GM18507 (cell line): Measurements from ENCODE around the gene UBN2.

Experiments used
- DNase-seq: peaks from one replicate; pipeline ENCODE4 v3.0.0; 2011; ENCODE audit warnings: low read depth; ENCODE audit not compliant: insufficient read length; ENCODE audit errors: extremely low spot score
- FAIRE-seq: peaks from 2 replicates; lab custom pipeline; 2011; peaks lifted over from hg19 to GRCh38; lab: Jason Lieb, UNC

The UBN2 gene

DNA sequence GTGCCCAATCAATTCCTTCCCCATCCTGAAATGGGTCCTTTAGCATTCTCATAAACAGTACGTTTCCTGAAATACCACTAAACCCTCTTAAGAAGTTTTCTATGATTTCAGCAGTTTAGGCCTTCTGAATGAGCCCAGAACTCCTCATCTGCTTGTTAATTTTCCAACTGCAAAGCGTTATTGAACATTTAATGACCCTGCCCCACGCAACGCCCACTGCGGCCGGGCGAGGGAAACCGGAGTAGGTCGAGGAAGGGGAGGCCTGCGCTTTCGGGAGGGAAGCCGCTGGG is 608 bp upstream of the UBN2 start:
- FAIRE-seq = no peak

DNA sequence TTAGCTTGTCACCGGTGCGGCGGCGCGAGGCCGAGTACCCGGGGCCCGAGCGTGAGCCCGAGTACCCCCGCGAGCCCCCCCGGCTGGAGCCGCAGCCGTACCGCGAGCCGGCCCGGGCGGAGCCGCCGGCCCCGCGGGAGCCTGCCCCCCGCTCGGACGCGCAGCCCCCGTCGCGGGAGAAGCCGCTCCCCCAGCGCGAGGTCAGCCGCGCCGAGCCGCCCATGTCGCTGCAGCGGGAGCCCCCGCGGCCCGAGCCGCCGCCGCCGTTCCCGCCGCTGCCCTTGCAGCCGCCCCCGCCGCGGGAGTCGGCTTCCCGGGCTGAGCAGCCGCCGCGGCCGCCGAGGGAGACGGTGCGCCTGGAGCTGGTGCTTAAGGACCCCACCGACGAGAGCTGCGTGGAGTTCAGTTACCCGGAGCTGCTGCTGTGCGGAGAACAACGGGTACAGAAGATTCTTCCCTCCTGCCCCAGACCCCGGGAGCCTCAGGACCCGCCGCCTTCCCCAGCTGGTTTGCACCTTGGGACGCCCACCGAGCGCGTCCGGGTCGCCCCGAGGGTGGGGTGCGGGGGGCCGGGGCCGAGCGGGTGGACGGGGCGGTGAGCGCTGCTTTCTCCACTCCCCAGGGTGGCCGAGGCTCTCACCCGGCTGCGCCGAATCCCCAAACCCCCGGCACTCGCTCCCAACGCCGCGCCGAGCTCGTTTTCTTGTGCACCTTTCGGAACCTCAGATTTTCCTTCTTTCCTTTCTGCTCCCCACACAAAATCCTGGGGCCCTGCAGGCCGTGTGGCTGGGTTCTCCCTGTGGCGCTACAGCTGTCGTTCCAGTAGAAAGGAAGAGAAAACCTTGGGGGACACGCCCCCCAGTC is 708 bp downstream of the UBN2 start:
- DNase-seq (no peak), FAIRE-seq (peak; percentile 54)

More for the DNA sequence above, 608 bp upstream of the UBN2 start:
- DNase-seq = no peak

DNA sequence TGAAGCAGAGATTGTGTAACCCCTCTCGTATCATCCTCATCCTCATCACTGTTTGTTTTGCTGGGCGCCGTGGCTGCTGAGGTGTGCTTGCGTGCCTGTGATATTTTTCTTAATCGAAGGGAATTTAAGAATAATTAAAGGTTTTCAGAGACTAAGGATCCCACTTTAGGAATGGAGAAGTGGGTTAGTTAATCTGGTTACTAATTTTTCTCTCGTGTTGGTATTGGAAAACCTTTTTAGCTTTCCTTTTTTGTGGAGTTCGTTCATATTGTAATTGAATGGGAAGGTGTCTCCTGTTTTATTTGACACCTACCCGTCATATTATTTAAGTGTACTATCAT is 1.3 kb downstream of the UBN2 start:
- no peak for DNase-seq
- no peak for FAIRE-seq

DNA sequence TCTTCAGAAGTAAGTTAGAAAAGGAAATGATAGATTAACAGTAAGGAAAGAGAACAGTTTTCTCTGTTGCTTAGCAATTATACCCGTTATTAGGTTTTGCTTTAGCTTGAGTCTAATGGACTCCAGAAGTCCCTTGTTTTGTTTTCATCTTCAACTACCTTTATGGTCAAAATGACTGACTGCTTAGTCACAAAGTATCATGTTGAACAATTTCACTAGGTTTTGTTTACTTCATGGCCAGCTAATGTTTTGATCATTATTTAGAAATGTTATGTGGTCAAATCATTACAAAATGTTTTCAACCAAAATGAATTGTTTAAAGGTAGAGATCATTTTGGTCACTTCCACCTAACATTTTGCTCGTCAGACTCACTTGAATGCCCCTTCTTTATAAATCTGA is 1.9 kb downstream of the UBN2 start:
- DNase-seq (no peak), FAIRE-seq (peak; percentile 69)

DNA sequence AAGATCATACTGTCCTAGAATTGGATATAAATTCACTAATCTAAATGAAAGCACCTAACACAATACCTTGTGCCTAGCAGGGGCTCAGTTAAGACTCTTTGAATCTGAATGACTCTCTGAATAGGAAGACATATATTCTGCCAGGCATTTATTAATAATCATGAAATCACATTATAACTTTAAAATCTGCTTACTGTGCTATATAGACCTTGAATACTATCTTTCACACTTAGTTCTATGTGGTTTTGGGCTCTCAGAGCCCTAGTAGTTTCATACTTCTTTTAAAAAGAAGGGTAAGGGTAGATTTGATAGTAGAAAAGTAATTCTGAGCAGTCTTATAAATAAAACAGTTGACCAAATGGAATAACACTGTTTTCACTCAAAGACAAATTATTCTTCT is 10.2 kb downstream of the UBN2 start:
- DNase-seq (no peak), FAIRE-seq (no peak)

DNA sequence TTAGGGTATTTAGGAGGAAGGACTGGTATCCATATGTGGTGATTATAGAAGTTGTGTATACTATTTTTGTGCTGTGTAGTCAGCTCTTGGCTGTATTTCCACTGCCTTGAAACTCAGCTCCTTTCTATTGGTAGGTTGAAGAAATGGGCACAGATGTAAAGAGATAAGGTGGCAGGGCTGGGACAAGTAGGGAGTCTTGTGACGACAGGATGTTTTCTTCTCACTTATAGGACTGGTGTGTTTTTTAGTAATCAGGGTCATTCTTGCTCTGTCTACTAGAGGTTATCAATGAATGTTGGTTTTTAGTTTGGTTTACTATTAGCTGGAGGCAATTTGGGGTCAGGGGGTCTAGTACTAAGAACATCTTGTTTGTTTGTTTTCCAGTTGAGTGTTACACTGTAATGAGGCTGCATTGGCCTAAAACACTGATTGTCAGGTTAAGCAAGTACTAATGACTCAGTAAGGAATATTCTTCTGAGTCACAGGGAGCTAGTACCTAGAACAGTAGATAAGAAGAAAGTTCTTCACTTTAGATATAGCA is 11.8 kb downstream of the UBN2 start:
- DNase-seq (no peak), FAIRE-seq (no peak)

DNA sequence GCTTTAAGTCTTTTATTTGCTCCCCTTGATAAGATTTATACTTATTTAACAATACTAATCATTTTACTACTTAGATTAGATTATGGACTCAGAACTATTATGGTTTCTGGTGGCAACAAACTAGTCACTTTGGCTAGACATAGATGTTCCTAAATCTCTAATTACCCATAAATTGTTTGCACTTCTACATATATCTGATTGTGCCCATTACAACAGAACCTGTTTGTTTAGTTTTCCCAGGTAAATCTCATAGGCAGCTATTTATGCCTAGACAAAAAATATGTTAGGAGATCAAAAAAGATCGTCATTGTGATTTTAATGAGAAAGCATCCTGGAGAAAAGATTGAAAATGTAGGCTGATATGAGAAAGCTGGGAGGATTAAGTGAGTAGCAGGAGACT is 14.4 kb downstream of the UBN2 start:
- FAIRE-seq (no peak), DNase-seq (no peak)

DNA sequence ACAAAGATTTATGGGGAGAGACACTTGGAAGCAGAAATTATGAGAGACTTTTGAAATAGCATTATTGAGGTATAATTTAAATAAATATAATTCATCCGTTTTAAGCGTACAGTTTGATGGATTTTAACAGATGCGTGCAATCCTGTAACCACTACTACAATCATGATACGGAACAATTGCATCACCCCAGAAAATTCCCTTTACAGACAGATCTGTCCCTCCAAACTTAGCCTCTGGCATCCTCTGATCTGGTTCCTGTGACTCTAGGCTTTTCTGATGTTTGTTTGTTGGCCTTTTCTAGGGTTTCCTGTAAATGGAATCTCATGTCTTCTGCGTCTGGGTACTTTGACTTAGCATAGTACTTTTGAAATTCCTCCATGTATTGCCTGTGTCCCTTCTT is 15.5 kb downstream of the UBN2 start:
- FAIRE-seq = no peak

DNA sequence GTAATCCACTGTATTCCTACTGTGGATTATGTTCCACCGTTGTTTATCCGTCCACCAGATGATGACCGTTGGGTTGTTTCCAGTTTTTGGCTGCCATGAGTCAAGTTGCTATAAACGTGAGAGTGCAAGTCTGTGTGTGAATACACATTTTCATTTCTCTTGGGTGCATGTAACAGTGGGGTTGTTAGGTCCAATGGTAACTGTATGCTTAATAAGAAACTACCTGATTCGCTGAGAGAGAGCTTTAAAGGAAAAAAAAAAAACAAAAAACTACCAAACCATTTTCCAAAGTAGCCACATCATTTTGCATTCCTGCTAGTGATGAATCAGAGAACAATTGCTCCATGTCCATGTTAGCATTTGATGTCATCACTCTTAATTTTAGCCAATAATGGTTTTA is 15.9 kb downstream of the UBN2 start:
- DNase-seq = no peak
- no peak for FAIRE-seq

More for the DNA sequence above, 15.5 kb downstream of the UBN2 start:
- DNase-seq = no peak

DNA sequence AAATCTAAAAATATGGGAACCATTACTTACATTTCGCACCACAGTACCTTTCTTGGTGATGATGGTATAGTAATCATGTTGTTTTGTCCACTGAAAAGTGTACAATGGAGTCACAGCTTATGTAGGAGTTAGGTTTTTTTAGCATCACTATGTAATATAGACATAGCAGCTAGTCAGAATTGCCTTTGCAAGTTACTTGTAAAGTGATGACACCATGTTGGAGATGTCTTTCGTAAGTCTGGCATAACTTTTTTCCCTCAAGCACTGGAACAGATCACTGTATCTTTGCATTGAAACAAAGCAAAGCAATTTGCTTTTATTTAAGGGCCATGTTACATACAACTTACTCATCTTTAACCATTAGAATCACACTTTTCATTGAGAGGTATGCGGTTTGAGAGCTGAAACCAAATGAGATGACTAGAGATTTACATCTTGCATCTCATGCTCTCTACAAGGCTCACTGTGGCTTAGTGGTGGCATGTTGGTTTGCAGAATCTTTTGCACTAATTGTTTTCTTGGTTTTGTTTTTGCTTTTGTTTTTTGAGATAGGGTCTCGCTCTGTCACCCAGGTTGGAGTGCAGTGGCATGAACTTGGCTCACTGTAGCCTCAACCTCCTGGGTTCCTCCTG is 18.3 kb downstream of the UBN2 start:
- DNase-seq = no peak
- FAIRE-seq = no peak

DNA sequence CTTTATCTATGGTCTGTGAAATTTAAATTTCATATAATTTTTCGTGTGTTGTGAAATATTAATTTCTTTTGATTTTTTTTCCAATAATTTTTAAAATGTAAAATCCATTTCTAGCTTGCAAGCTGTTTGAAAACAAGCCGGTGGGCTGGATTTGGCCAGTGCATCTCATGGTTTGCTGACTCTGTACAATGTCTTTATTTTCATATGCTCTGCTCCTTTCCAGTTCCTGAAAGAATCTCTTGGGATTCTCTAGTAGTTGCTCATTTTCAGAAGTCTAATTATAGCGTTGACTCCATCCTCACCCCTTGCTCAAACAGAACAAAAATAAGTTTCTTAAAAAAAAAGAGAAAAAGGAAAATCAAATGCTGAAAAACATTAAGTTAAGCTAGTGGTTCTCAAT is 21.4 kb downstream of the UBN2 start:
- DNase-seq = no peak
- FAIRE-seq = no peak

DNA sequence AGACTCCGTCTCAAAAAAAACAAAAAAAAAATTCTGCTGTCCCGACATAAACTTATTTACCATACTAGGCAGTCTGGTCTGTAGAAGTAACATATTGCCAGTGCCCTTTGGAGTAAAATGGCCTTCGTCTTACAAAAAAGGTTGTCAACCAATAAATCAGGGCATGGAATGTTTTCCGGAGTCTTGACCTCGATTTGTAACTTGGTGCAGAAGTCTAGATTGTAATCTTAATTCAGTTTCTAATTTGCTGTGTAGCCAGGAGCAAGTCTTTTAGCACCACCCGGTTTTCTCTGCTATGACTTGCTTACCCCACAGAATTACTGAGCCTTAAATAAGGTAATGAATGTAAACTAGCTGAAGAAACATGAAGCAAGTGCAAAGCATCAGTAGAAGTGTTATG is 23.2 kb downstream of the UBN2 start:
- no peak for FAIRE-seq
- DNase-seq = no peak

DNA sequence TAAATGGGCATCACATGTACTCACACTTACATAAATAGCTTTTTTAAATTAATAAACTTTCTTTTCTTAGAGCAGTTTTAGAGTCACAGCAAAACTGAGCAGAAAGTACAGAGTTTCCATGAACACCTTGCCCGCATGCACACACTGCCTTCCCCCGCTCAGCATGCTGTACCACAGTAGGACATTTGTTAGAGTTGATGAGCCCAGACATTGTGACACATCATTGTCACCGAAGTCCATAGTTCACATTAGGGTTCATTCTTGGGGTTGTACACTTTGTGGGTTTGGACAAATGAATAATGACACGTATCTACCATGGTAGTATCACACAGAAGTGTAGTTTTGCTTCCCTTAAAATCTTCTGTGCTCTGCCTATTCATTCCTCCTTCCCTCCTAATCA is 23.7 kb downstream of the UBN2 start:
- no peak for FAIRE-seq

DNA sequence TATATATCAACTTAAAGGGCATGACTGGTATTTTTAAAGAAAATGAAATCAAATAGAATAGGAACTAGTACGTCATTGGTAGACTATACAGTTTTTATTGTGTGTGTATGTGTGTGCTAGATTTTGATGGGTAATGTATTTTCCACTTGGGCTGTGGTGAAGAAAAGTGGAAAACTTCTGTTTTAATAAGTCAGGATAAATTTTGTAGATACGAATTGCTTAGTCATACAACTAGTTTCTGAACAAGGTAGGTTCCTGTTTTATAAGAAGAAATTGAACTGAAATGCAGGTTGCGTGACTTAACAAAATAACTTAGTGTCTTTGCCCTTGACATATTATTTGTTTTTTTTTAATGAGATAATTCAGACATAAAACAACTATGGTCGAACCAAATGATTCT is 24.3 kb downstream of the UBN2 start:
- no peak for FAIRE-seq

More for the DNA sequence above, 23.7 kb downstream of the UBN2 start:
- no peak for DNase-seq

DNA sequence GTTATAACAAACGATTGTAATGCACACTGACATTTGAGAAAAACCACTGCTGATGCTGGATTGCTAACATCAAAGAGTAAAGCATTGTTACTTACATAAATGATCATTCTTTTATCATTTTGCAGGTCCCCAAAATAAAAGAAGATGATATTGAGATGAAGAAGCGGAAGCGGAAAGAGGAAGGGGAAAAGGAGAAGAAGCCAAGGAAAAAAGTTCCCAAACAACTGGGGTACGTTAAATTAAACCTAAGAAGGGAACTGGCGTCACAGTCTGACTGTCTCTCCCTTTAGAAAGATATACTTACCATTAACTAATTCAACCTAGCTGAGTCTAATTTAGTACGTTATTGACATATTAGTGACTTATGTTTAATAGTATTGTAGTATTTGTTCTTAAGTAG is 28.1 kb downstream of the UBN2 start:
- FAIRE-seq = no peak

More for the DNA sequence above, 24.3 kb downstream of the UBN2 start:
- no peak for DNase-seq

DNA sequence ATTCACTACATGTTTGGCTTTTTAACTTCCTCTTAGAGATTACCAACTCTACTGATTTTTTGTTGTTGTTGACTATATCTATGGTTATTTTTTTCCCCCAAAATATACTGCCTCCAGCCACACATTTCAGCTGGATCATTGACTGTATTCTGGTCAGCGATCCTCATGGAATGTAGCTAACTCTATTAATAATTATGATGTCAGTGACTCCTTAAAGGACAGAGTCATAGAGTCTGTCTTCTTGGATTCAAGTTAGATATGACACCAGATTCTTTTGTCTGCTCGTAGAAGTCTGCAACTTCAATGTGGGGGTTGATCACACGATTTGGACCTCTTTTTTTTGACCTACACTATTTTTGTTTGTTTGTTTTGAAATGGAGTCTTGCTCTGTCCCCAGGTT is 33.2 kb downstream of the UBN2 start:
- no peak for DNase-seq
- no peak for FAIRE-seq

More for the DNA sequence above, 28.1 kb downstream of the UBN2 start:
- no peak for DNase-seq

DNA sequence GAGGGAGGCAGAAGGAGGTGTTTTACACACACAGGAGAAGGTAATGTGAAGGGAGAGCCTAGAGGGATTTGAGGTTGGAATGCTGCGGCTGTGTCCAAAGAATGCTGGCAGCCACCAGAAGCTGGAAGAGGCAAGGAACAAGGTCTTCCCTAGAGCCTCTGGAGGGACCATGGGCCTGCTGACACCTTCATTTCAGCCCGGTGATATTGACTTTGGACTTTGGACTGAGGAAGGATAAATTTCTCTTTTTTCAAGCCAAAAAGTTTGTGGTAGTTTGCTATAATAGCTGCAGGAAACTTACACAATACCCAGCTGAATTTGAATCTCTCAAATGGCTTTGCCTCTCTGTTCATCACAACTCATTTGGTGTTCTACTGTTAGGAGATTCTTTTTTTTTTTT is 34.6 kb downstream of the UBN2 start:
- no peak for FAIRE-seq
- DNase-seq = no peak

DNA sequence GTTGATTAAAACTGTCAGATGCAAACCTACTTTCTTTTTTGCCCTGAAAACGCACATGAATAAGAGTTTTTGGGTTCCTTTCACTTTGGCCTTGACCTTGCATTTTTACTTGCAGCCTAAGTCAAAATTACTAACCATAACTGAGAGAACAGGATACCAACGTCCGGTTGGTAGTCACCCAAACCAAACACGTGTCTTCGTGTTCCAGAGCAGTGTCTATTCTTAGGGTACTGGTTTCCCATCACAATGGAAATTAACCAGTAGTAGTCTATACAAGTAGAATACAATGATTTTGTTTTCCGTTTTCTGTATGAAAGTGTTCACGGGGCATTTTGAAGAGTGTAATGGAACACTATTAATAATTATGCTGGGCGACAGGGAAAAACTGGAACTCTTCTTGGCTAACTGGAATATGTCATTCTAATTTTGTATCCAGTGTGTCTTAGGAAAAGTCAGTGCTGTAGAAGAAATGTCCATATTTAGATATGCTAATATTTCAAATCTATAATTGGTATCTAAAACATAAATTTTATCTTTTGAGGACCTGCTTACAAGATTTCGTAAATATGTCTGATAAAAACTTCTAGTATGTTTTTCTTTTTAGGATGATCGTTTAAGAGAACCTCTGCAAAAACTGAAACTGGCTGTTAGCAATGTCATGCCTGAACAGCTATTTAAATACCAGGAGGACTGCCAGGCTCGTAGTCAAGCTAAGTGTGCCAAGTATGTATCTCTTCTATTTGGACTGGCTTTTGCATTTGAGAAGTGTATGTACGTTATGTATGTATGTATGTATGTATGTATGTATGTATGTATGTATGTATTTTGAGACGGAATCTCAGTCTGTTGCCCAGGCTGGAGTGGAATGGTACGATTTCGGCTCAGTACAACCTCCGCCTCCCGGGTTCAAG is 40.9 kb downstream of the UBN2 start:
- FAIRE-seq = no peak
- no peak for DNase-seq

DNA sequence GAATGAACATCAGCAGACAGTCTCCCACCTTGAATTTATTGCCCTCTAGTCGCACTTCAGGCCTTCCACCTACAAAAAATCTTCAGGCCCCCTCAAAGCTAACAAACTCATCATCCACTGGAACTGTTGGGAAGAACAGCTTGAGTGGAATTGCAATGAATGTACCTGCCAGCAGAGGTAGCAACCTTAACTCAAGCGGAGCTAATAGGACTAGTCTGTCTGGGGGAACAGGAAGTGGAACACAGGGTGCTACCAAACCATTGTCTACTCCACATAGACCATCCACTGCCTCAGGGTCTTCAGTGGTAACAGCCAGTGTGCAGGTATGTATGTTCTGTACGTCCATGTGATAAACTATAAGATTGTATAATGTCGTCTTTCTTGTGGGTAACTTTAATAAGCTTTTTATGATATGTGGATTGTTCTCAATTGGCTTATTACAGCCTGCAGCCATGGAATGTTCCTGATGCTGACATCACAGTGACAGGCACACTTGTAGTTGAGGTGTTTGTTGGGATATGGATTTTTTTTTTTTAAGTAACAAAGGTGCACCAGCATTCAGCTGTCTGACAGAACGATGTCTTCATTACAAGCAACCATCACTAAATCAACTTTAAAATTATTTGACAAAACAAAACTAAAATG is 53.3 kb downstream of the UBN2 start:
- DNase-seq (no peak), FAIRE-seq (no peak)

DNA sequence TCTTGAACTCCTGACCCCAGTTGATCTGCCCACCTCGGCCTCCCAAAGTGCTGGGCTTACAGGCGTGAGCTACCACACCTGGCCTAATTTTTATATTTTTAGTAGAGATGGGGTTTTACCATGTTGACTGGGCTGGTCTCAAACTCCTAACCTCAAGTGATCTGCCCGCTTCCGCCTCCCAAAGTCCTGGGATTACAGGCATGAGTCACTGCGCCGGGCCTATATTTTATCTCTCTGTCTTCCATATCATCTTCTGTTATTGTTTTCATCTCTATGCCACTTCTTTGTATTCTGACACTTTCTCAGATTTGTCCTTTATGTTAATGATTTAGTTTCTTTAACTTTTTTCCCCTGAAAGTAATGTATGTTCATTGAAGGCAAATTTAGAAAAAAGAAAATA is 55.1 kb downstream of the UBN2 start:
- FAIRE-seq (no peak), DNase-seq (no peak)
